H1 (cell line): ENCODE results near the gene MTPN. TPM values are rescaled to one million over a fixed set of nuclear protein-coding genes. Genes with fewer than 3 reads are reported as not detected.

Experiments used
- polyA plus RNA-seq, 7 experiments: library from polyadenylated mRNA; depleted of rRNA in 3 of 7; stranded (reverse) in 5 of 7; unstranded in 2 of 7; fragments of >200 nt in 5 of 7; fragments of 200-250 nt in 2 of 7; gene quantifications; 1 replicate in 5 of 7; 2 replicates in 1 of 7; 4 replicates in 1 of 7; pipeline versions ENCODE4 v1.2.1 to v1.2.3, GENCODE V29; 2011 to 2013; ENCODE audit warnings: missing spikeins in 2 of 7, mixed read lengths in 2 of 7
- total RNA-seq: library from RNA; stranded (reverse); fragmentation: NEBNext Ultra II Directional; extraction: Animal tissue kit (Norgen Biotek cat#: 25700); gene quantifications from 2 replicates; pipeline ENCODE4 v1.2.1, GENCODE V29; 2021
- TF ChIP-seq, protein P1 (sequence below): IDR thresholded peaks from 2 replicates; pipeline ENCODE4 v1.6.1; 2012; ENCODE audit warnings: low read length, inconsistent platforms

The MTPN gene
- total and polyA plus RNA-seq, 2 of the 8 experiments (the other 6 are each of a cell fraction or from before 2014, with no cell fraction given): 33.0 to 101 TPM

DNA sequence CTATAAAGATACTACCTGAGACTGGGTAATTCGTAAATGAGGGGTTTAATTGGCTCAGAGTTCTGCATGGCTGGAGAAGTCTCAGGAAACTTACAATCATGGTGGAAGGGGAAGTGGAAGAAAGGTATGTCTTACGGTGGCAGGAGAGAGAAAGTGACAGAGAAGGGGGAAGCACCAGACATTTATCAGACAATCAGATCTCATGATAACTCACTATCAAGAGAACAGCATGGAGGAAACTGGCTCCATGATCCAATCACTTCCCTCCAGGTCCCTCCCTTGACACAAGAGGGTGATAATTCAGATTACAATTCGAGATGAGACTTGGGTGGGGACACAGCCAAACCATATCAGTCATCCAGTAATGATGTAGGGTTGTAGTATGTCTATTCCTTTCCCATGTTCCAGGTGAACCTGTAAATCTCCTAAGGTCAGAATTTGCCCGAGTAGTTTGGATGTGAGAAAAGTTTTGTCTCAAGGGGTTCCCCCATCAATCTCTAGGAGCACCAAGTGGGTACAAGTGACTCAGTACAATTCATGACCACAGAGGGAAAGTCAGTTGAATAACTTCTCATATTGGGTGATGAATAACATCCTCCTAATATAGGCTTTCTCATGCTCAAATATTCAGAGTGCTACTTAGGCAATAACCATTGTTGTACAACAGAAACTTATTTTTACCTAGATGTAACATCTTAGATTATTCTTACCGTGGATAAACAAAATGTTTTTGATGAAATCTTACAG is 39.7 kb upstream of the MTPN start (continued):
- TF ChIP-seq, protein P1, sequence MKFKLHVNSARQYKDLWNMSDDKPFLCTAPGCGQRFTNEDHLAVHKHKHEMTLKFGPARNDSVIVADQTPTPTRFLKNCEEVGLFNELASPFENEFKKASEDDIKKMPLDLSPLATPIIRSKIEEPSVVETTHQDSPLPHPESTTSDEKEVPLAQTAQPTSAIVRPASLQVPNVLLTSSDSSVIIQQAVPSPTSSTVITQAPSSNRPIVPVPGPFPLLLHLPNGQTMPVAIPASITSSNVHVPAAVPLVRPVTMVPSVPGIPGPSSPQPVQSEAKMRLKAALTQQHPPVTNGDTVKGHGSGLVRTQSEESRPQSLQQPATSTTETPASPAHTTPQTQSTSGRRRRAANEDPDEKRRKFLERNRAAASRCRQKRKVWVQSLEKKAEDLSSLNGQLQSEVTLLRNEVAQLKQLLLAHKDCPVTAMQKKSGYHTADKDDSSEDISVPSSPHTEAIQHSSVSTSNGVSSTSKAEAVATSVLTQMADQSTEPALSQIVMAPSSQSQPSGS: no peak
- TF ChIP-seq, all 59 proteins: peak for 0
